Lower leg skin (tissue), 4 donors: ENCODE measurements around the gene OSGIN1. TPM values are rescaled to one million over a fixed set of nuclear protein-coding genes. Genes with fewer than 3 reads are reported as not detected.

Source experiments
- DNase-seq, 2 donors: peaks; one replicate each; pipeline ENCODE4 v3.0.0-alpha.2; 2019; ENCODE audit warnings: low spot score in 2 of 2
- H3K4me3 ChIP-seq: fragments of 200-600 bp; sonication (generic); 2 replicates; pipeline ENCODE4 v1.5.1; 2017; ENCODE audit warnings: mild to moderate bottlenecking, low read depth; ENCODE audit not compliant: poor library complexity, severe bottlenecking
- CTCF ChIP-seq, 3 donors: fragments of 450-650 bp; IDR thresholded peaks; one replicate each; pipeline ENCODE4 v1.5.1; 2016; ENCODE audit warnings: antibody characterized with exemption in 3 of 3, mild to moderate bottlenecking in 3 of 3, moderate library complexity in 2 of 3
- POLR2A ChIP-seq, 2 donors: fragments of 450-650 bp; IDR thresholded peaks; one replicate each; pipeline ENCODE4 v1.6.1; 2016 to 2017; ENCODE audit warnings: antibody characterized with exemption in 2 of 2, mild to moderate bottlenecking in 1 of 2, moderate library complexity in 1 of 2
- WGBS, 2 donors: methylation state at CpG; one replicate each; pipeline ENCODE4 v1.1.5; 2018; 5-methylcytosine and 5-hydroxymethylcytosine counted together
- intact Hi-C: fragments of 100-400 bp; cut with DNase I; formaldehyde crosslinking; loops from one replicate; pipeline ENCODE4 v1.15.0; 2023; ENCODE audit warnings: low total_unique reads
- total RNA-seq, 4 donors: library from RNA; depleted of rRNA; stranded (reverse); fragments of >200 nt; gene quantifications; one replicate each; pipeline ENCODE4 v1.1.0, GENCODE V29; 2016

OSGIN1 gene
- total RNA-seq, 4 donors from 2014 or later, result 1.1 to 3.2 (median 2.4) TPM

- TF ChIP-seq CTCF (IDR thresholded peaks at IDR 0.05) (no peak), POLR2A (IDR thresholded peaks at IDR 0.05) (no peak)
- H3K4me3 ChIP-seq, result no peak overlapping the region
- intact Hi-C loops, result no loop called here
- 89 to 96% methylated on average over 2 of the region's 2 CpGs for WGBS, 2 donors
- DNase-seq, result no peak
Measured at GRCh38 chr16:83908798-83909197, 44.2 kb upstream of the OSGIN1 start.

GRCh38 chr16:83911290-83911689 is 41.8 kb upstream of the OSGIN1 start:
- TF ChIP-seq POLR2A (IDR thresholded peaks at IDR 0.05), result no peak
- TF ChIP-seq CTCF (IDR thresholded peaks at IDR 0.05), result no peak
- WGBS, 2 donors, result 86 to 89% methylated on average over 10 of the region's 10 CpGs
- intact Hi-C loops, result no loop called here
- no peak overlapping the region for H3K4me3 ChIP-seq
- no peak for DNase-seq

GRCh38 chr16:83912519-83913244 is 40.4 kb upstream of the OSGIN1 start:
- H3K4me3 ChIP-seq, result no peak overlapping the region
- 82 to 87% methylated on average over 12 of the region's 12 CpGs for WGBS, 2 donors
- no peak for DNase-seq
- no peak for TF ChIP-seq POLR2A (IDR thresholded peaks at IDR 0.05)
- TF ChIP-seq CTCF (IDR thresholded peaks at IDR 0.05), result no peak
- intact Hi-C loops, result no loop called here

- DNase-seq, result no peak
- intact Hi-C loops, result no loop called here
- TF ChIP-seq POLR2A (IDR thresholded peaks at IDR 0.05), result no peak
- no peak for TF ChIP-seq CTCF (IDR thresholded peaks at IDR 0.05)
- H3K4me3 ChIP-seq, result no peak overlapping the region
- 77 to 82% methylated on average over 15 of the region's 15 CpGs for WGBS, 2 donors
Measured at GRCh38 chr16:83913245-83913633, 39.8 kb upstream of the OSGIN1 start.

- 86 to 90% methylated on average over 20 to 21 of the region's 21 CpGs for WGBS, 2 donors
- H3K4me3 ChIP-seq, result no peak overlapping the region
- DNase-seq, result no peak
- intact Hi-C loops, result no loop called here
- TF ChIP-seq CTCF (IDR thresholded peaks at IDR 0.05), result no peak
- no peak for TF ChIP-seq POLR2A (IDR thresholded peaks at IDR 0.05)
Measured at GRCh38 chr16:83914091-83914710, 38.8 kb upstream of the OSGIN1 start.
